Sigmoid colon (tissue), 7 donors: Measurements from ENCODE around the gene NCKAP5L. TPM values are rescaled to one million over a fixed set of nuclear protein-coding genes. Genes with fewer than 3 reads are reported as not detected.
"Not testable (repeated sequence)": the region's sequence is repeated elsewhere in the genome, so short reads cannot be mapped to it uniquely, and the experiment has no call there.

ENCODE experiments used
- DNase-seq: peaks from one replicate; pipeline ENCODE4 v3.0.0-alpha.2; 2019
- H3K27ac ChIP-seq, 4 donors: fragments of 200-600 bp; sonication (generic); one replicate each; pipeline ENCODE4 v1.5.1; 2016 to 2019; ENCODE audit warnings: mild to moderate bottlenecking in 1 of 4
- H3K27me3 ChIP-seq, 3 donors: fragments of 200-600 bp; sonication (generic); one replicate each; pipeline ENCODE4 v1.5.1; 2019; ENCODE audit warnings: mild to moderate bottlenecking in 1 of 3
- H3K36me3 ChIP-seq, 4 donors: fragments of 200-600 bp; sonication (generic); one replicate each; pipeline ENCODE4 v1.5.1; 2016 to 2019
- H3K4me1 ChIP-seq, 4 donors: fragments of 200-600 bp; sonication (generic); one replicate each; pipeline ENCODE4 v1.5.1; 2017 to 2019
- H3K4me3 ChIP-seq, 4 donors: fragments of 200-600 bp; sonication (generic); one replicate each; pipeline ENCODE4 v1.5.1; 2017 to 2019; ENCODE audit warnings: mild to moderate bottlenecking in 2 of 4, moderate library complexity in 1 of 4
- H3K9me3 ChIP-seq, 4 donors: fragments of 200-600 bp in 3 of 4; sonication (generic) in 3 of 4; one replicate each; pipeline versions ENCODE4 v1.5.1 to v1.6.1; 2013 to 2019
- EP300 ChIP-seq, 4 donors: sonication (generic); formaldehyde crosslinking; IDR thresholded peaks; one replicate each; pipeline ENCODE4 v1.6.1; 2017; ENCODE audit warnings: antibody characterized with exemption in 4 of 4
- POLR2A ChIP-seq, 2 donors: fragments of 450-650 bp; IDR thresholded peaks; one replicate each; pipeline ENCODE4 v1.6.1; 2016; ENCODE audit warnings: antibody characterized with exemption in 2 of 2, mild to moderate bottlenecking in 2 of 2, moderate library complexity in 2 of 2
- POLR2AphosphoS5 ChIP-seq, 4 donors: sonication (generic); formaldehyde crosslinking; IDR thresholded peaks; one replicate each; pipeline ENCODE4 v1.6.1; 2017; ENCODE audit warnings: antibody characterized with exemption in 4 of 4
- WGBS, 2 donors: extraction: QIAGEN DNeasy Blood & Tissue Kit; methylation state at CpG; one replicate each; pipeline ENCODE4 v1.1.7; 2013; 5-methylcytosine and 5-hydroxymethylcytosine counted together
- intact Hi-C: fragments of 100-400 bp; cut with DNase I; formaldehyde crosslinking; loops from one replicate; pipeline ENCODE4 v1.15.1; 2023
- polyA plus RNA-seq, 3 donors: library from polyadenylated mRNA; stranded (reverse); fragments of 200-250 nt; gene quantifications; one replicate each; pipeline ENCODE4 v1.2.3, GENCODE V29; 2013
- total RNA-seq, 4 donors: library from RNA; depleted of rRNA; stranded (reverse); fragments of >200 nt; gene quantifications; one replicate each; pipeline ENCODE4 v1.1.0, GENCODE V29; 2016
- TF ChIP-seq, protein P1 (sequence below), 4 experiments: fragments of 450-650 bp in 3 of 4; fragments of 200-600 bp in 1 of 4; IDR thresholded peaks; one replicate each; pipeline ENCODE4 v1.5.1; 2016 to 2019; ENCODE audit warnings: antibody characterized with exemption in 4 of 4, mild to moderate bottlenecking in 3 of 4, moderate library complexity in 2 of 4
- donor health status: healthy with polysubstance abuse.
- donor health status: Bipolar disorder and iron deficiency.
- donor health status: healthy.

NCKAP5L gene
- total and polyA plus RNA-seq, 7 donors = 0.92 to 23.3 (median 10.0) TPM

DNA sequence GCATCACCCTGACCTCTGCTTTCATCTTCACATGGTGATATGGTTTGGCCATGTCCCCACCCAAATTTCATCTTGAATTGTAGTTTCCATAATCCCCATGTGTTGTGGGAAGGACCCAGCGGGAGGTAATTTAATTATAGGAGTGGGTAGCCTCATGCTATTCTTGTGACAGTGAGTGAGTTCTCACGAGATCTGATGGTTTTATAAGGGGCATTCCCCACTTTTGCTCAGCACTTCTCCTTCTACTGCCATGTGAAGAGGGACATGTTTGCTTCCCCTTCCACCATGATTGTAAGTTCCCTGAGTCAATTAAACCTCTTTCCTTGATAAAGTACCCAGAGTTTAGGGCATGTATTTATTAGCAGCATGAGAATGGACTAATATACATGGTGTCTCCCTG, 48.6 kb downstream of the NCKAP5L start:
- Histone ChIP-seq H3K4me3 (no peak overlapping the region), H3K27ac (no peak overlapping the region), H3K4me1 (peaks cover 0 to 15% (median 12%) of the 10 kb centered on the region in 4 donors), H3K9me3 (no peaks in the 10 kb centered on the region), H3K36me3 (no peaks in the 10 kb centered on the region), H3K27me3 (no peaks in the 10 kb centered on the region)
- TF ChIP-seq POLR2AphosphoS5 (IDR thresholded peaks at IDR 0.05) = no peak
- no peak for TF ChIP-seq POLR2A (IDR thresholded peaks at IDR 0.05)
- intact Hi-C loops = loop anchor here (5.0 to 10.0 kb wide), 2 partner anchors 63 to 185 kb away; partner anchors contain the start of genes AQP5 and BCDIN3D
- DNase-seq = no peak
- WGBS, 2 donors = 72 to 75% methylated on average over 2 of the region's 2 CpGs

DNA sequence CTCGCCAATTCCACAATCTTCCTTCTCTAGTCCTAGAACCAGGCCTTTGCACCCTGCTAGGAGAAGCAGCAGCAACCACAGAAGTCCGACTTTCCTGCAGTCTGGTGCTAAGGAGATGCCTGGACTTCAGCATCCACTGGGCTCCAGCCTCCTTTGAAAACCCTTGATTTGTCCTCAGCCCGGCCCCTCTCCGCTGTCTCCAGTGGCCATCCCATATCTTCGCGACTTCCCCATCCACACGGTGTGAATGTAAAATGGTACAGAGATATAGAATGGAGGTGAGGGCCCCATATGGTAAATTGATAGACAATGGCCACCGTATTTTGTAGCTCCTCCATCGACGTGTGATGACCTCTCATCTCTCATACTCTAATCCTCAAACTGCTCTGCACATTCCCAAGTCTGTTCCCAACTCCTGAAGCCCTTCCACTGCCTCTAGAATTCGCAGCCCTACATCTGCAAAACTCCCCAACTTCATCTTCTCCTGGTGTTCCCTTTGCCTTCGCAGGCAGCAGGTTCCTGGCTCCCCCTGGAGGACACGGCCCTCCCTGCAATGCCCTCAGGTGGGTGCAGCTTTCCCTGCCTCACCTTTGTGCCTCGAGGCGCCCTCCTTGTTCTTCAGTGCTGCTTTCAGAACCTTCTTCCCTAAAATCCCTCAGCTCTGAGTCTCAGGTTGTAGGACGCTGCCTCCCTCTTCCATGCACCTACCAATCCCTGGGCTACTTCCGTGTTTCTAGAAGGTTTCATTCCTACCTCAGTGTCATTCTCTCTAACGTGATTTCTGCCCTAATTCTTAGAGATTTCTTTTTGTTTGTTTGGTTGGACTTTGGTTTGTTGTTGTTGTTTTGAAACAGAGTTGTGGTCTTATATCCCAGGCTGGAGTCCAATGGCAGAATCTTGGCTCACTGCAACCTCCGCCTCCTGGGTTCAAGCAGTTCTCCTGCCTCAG, 50.1 kb downstream of the NCKAP5L start:
- Histone ChIP-seq H3K9me3 (no peaks in the 10 kb centered on the region), H3K36me3 (no peaks in the 10 kb centered on the region), H3K4me1 (peaks cover 0 to 4% (median 0%) of the 10 kb centered on the region in 4 donors), H3K4me3 (no peak overlapping the region), H3K27me3 (no peaks in the 10 kb centered on the region), H3K27ac (no peak overlapping the region)
- whole genome bisulfite sequencing, 2 donors = 50 to 55% methylated on average over 19 of the region's 19 CpGs
- no peak for DNase-seq
- intact Hi-C loops = loop anchor here (5.0 to 10.0 kb wide), 2 partner anchors 64 to 187 kb away; partner anchors contain the start of genes AQP5 and BCDIN3D
- TF ChIP-seq, protein P1, sequence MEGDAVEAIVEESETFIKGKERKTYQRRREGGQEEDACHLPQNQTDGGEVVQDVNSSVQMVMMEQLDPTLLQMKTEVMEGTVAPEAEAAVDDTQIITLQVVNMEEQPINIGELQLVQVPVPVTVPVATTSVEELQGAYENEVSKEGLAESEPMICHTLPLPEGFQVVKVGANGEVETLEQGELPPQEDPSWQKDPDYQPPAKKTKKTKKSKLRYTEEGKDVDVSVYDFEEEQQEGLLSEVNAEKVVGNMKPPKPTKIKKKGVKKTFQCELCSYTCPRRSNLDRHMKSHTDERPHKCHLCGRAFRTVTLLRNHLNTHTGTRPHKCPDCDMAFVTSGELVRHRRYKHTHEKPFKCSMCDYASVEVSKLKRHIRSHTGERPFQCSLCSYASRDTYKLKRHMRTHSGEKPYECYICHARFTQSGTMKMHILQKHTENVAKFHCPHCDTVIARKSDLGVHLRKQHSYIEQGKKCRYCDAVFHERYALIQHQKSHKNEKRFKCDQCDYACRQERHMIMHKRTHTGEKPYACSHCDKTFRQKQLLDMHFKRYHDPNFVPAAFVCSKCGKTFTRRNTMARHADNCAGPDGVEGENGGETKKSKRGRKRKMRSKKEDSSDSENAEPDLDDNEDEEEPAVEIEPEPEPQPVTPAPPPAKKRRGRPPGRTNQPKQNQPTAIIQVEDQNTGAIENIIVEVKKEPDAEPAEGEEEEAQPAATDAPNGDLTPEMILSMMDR (IDR thresholded peaks at IDR 0.05) = peak; percentile 12 to 59 (median 56)
- no peak for TF ChIP-seq POLR2A (IDR thresholded peaks at IDR 0.05)
- TF ChIP-seq POLR2AphosphoS5 (IDR thresholded peaks at IDR 0.05) = no peak
- no peak for TF ChIP-seq EP300 (IDR thresholded peaks at IDR 0.05)

DNA sequence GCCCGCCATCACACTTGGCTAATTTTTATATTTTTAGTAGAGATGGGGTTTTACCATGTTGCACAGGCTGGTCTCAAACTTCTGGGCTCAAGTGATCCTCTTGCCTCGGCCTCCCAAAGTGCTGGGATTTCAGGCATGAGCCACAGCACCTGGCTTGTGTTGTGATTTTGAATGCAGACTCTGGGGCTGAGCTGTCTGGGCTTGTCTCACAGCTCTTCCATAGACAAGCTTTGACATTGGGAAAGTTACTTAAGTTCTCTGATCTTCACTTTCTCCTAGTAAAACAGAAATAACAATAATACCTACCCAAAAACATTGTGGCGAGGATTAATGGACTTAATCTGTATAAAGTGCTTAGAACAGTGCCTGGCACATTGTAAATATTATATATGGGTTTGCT, 50.9 kb downstream of the NCKAP5L start:
- no peaks in the 10 kb centered on the region for H3K9me3 ChIP-seq
- no peak for TF ChIP-seq EP300 (IDR thresholded peaks at IDR 0.05)
- no peak for TF ChIP-seq POLR2AphosphoS5 (IDR thresholded peaks at IDR 0.05)
- no peak for TF ChIP-seq POLR2A (IDR thresholded peaks at IDR 0.05)
- TF ChIP-seq, protein P1 (IDR thresholded peaks at IDR 0.05) = no peak
- no peak overlapping the region for H3K4me3 ChIP-seq
- no peaks in the 10 kb centered on the region for H3K36me3 ChIP-seq
- DNase-seq = no peak
- intact Hi-C loops = loop anchor here (5.0 to 10.0 kb wide), 2 partner anchors 65 to 187 kb away; partner anchors contain the start of genes AQP5 and BCDIN3D
- WGBS, 2 donors = 90 to 95% methylated on average over 3 of the region's 3 CpGs
- H3K4me1 ChIP-seq = peaks cover 0 to 4% (median 0%) of the 10 kb centered on the region in 4 donors
- no peak overlapping the region for H3K27ac ChIP-seq
- no peaks in the 10 kb centered on the region for H3K27me3 ChIP-seq

DNA sequence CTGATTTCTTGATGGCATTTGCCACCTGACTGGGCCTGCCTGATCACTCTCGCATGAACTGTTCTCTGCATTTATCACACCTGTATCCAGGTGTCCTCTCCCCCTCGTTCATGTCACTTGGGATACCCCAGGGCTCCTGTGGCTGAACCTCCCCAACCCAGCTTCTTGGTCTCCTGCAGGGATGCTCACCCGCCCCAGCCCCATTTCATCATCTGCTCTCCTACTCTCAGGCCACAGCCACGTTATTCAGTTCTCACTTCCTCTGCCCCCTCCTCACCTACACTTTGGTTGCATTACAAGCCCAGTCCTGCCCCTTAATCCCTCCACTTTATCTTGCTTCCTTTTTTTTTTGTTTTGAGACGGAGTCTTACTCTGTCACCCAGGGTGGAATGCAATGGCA, 51.4 kb downstream of the NCKAP5L start:
- DNase-seq = no peak
- H3K4me1 ChIP-seq = peaks cover 0 to 4% (median 0%) of the 10 kb centered on the region in 4 donors
- TF ChIP-seq EP300 (IDR thresholded peaks at IDR 0.05) = no peak
- TF ChIP-seq, protein P1 (IDR thresholded peaks at IDR 0.05) = no peak
- TF ChIP-seq POLR2AphosphoS5 (IDR thresholded peaks at IDR 0.05) = no peak
- no peak for TF ChIP-seq POLR2A (IDR thresholded peaks at IDR 0.05)
- H3K27ac ChIP-seq = no peak overlapping the region
- H3K27me3 ChIP-seq = no peaks in the 10 kb centered on the region
- intact Hi-C loops = loop anchor here (5.0 to 10.0 kb wide), 2 partner anchors 65 to 188 kb away; partner anchors contain the start of genes AQP5 and BCDIN3D
- no peak overlapping the region for H3K4me3 ChIP-seq
- WGBS, 2 donors = 77 to 82% methylated on average over 5 of the region's 5 CpGs
- H3K9me3 ChIP-seq = no peaks in the 10 kb centered on the region
- no peaks in the 10 kb centered on the region for H3K36me3 ChIP-seq

DNA sequence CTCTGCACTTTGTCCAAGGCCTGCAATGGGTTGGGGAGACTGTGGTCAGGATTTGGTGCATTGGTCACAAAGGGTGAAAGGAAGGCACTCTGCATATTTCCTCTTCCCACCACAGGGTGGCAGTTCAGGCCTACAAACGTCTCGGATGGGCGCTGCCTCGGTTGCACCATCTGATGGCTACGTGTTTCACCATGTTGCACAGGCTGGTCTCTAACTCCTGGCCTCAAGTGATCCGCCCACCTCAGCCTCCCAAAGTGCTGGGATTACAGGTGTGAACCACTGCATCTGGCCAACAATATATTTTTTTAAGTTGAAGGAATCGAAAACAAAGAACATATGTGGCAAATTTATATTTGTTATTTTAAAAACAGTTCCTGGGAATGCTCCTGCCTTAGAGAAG, 51.8 kb downstream of the NCKAP5L start:
- intact Hi-C loops = loop anchor here (5.0 to 10.0 kb wide), 2 partner anchors 66 to 188 kb away; partner anchors contain the start of genes AQP5 and BCDIN3D
- WGBS, 2 donors = 15 to 18% methylated on average over 7 of the region's 7 CpGs

DNA sequence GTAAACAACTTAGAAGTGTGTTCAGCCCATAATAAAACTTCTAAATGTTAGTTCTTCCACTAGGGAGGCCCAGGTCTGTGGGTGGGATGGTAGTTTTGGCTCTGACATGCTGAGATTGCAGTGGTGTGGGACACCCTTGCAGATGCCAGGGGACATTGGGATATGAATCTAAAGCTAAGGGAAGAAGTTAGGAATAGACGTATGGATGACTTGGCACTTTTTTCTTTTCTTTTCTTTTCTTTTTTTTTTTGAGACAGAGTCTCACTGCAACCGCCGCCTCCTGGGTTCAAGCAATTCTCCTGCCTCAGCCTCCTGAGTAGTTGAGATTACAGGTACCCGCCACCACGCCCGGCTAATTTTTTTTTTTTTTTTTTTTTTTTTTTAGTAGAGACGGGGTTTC, 55.1 kb downstream of the NCKAP5L start:
- H3K27ac ChIP-seq, H3K4me1 ChIP-seq, H3K27me3 ChIP-seq, DNase-seq, H3K36me3 ChIP-seq, H3K4me3 ChIP-seq, H3K9me3 ChIP-seq: not testable (repeated sequence)
- intact Hi-C loops = loop anchor here (10.0 kb wide), 1 partner anchor 192 kb away; the partner anchor contains the start of gene AQP5
- WGBS, 2 donors = 81 to 85% methylated on average over 6 to 7 of the region's 7 CpGs

More for the DNA sequence above, 51.8 kb downstream of the NCKAP5L start:
- Histone ChIP-seq H3K9me3 (no peaks in the 10 kb centered on the region), H3K27me3 (no peaks in the 10 kb centered on the region), H3K36me3 (no peaks in the 10 kb centered on the region), H3K4me3 (no peak overlapping the region), H3K4me1 (peaks cover 0 to 4% (median 0%) of the 10 kb centered on the region in 4 donors), H3K27ac (no peak overlapping the region)
- TF ChIP-seq POLR2AphosphoS5 (IDR thresholded peaks at IDR 0.05) = no peak
- TF ChIP-seq, protein P1 (IDR thresholded peaks at IDR 0.05) = peak; percentile 54 to 71 (median 66)
- TF ChIP-seq EP300 (IDR thresholded peaks at IDR 0.05) = no peak
- TF ChIP-seq POLR2A (IDR thresholded peaks at IDR 0.05) = no peak
- DNase-seq = peak; percentile 84
